ENCODE data around the gene FKBP10.
"Not testable (repeated sequence)": the region's sequence is repeated elsewhere in the genome, so short reads cannot be mapped to it uniquely, and the experiment has no call there.

FKBP10 gene

GRCh38 chr17:41812381-41813151 is at the start of gene FKBP10:
Gene FKBP10, plus strand, starts transcription at chr17:41813004. Its CDS starts 31 bp downstream, at chr17:41813035.
- DNase-seq (ENCODE audit: low read depth) = no peak

GRCh38 chr17:41763327-41763726 is 49.5 kb upstream of the FKBP10 start:
- DNase-seq (ENCODE audit: low read depth) = no peak

- DNase-seq (ENCODE audit: low read depth) = no peak
Measured at GRCh38 chr17:41766135-41766534, 46.7 kb upstream of the FKBP10 start.

GRCh38 chr17:41767324-41768042 is 45.3 kb upstream of the FKBP10 start:
- DNase-seq (ENCODE audit: low read depth) = no peak

GRCh38 chr17:41768682-41769288 is 44.0 kb upstream of the FKBP10 start:
- no peak for DNase-seq (ENCODE audit: low read depth)

- no peak for DNase-seq (ENCODE audit: low read depth)
Measured at GRCh38 chr17:41769346-41769862, 43.4 kb upstream of the FKBP10 start.

GRCh38 chr17:41769985-41770384 is 42.8 kb upstream of the FKBP10 start:
- DNase-seq (ENCODE audit: low read depth) = no peak

- no peak for DNase-seq (ENCODE audit: low read depth)
Measured at GRCh38 chr17:41771389-41772206, 41.2 kb upstream of the FKBP10 start.

GRCh38 chr17:41772218-41772585 is 40.6 kb upstream of the FKBP10 start:
- no peak for DNase-seq (ENCODE audit: low read depth)

GRCh38 chr17:41772586-41773189 is 40.1 kb upstream of the FKBP10 start:
- no peak for DNase-seq (ENCODE audit: low read depth)

- no peak for DNase-seq (ENCODE audit: low read depth)
Measured at GRCh38 chr17:41773190-41773588, 39.6 kb upstream of the FKBP10 start.

- DNase-seq (ENCODE audit: low read depth) = no peak
Measured at GRCh38 chr17:41773731-41774193, 39.0 kb upstream of the FKBP10 start.

- DNase-seq (ENCODE audit: low read depth) = no peak
Measured at GRCh38 chr17:41775394-41776226, 37.2 kb upstream of the FKBP10 start.

- not testable (repeated sequence) for DNase-seq (ENCODE audit: low read depth)
Measured at GRCh38 chr17:41776262-41776900, 36.4 kb upstream of the FKBP10 start.

GRCh38 chr17:41777157-41777573 is 35.6 kb upstream of the FKBP10 start:
- DNase-seq (ENCODE audit: low read depth) = no peak

GRCh38 chr17:41777574-41778188 is 35.1 kb upstream of the FKBP10 start:
- no peak for DNase-seq (ENCODE audit: low read depth)

- DNase-seq (ENCODE audit: low read depth) = no peak
Measured at GRCh38 chr17:41779954-41780353, 32.9 kb upstream of the FKBP10 start.

- no peak for DNase-seq (ENCODE audit: low read depth)
Measured at GRCh38 chr17:41781404-41782110, 31.2 kb upstream of the FKBP10 start.

GRCh38 chr17:41782142-41782541 is 30.7 kb upstream of the FKBP10 start:
- no peak for DNase-seq (ENCODE audit: low read depth)

All from activated T-helper 9 cell treated with anti-CD3 and anti-CD28 coated beads, Interleukin-2, amount 50 U/mL, for 16 hours (primary cell).